Ovary (tissue), 9 donors: Measurements from ENCODE around the gene CRIM1. TPM values are rescaled to one million over a fixed set of nuclear protein-coding genes. Genes with fewer than 3 reads are reported as not detected.

Experiments
- DNase-seq, 5 donors: peaks; one replicate each; pipeline ENCODE4 v3.0.0-alpha.2; 2019 to 2020
- H3K27ac ChIP-seq, 2 donors: fragments of 200-600 bp; one replicate each; pipeline versions ENCODE4 v1.5.1 to v1.8.0; 2019 to 2022
- H3K27me3 ChIP-seq: fragments of 200-600 bp; one replicate; pipeline ENCODE4 v1.8.0; 2022
- H3K36me3 ChIP-seq: fragments of 200-600 bp; sonication (generic); one replicate; pipeline ENCODE4 v1.5.1; 2019
- H3K4me1 ChIP-seq: one replicate; pipeline ENCODE4 v1.8.1; 2013; ENCODE audit warnings: mild to moderate bottlenecking, moderate library complexity; ENCODE audit not compliant: insufficient read depth
- H3K4me3 ChIP-seq: fragments of 200-600 bp; sonication (generic); one replicate; pipeline ENCODE4 v1.5.1; 2017
- H3K9me3 ChIP-seq, 2 donors: fragments of 200-600 bp in 1 of 2; sonication (generic) in 1 of 2; one replicate each; pipeline versions ENCODE4 v1.5.1 to v1.8.1; 2013 to 2019; ENCODE audit warnings: mild to moderate bottlenecking in 1 of 2, moderate library complexity in 1 of 2
- EP300 ChIP-seq: sonication (generic); formaldehyde crosslinking; IDR thresholded peaks from one replicate; pipeline ENCODE4 v1.6.1; 2017; ENCODE audit warnings: antibody characterized with exemption
- POLR2A ChIP-seq: fragments of 450-650 bp; IDR thresholded peaks from one replicate; pipeline ENCODE4 v1.6.1; 2017; ENCODE audit warnings: antibody characterized with exemption, mild to moderate bottlenecking, moderate library complexity
- WGBS, 3 donors: extraction: QIAGEN DNeasy Blood & Tissue Kit in 1 of 3; methylation state at CpG; one replicate each; pipeline versions ENCODE4 v1.1.5 to v1.1.7; 2013 to 2017; 5-methylcytosine and 5-hydroxymethylcytosine counted together
- intact Hi-C, 4 donors: fragments of 100-400 bp; cut with DNase I; formaldehyde crosslinking; loops; one replicate each; pipeline versions ENCODE4 v1.11.0 to v1.15.1; 2022 to 2023
- polyA plus RNA-seq, 2 donors: library from polyadenylated mRNA; stranded (reverse); fragments of 200-250 nt in 1 of 2; fragments of 350-450 nt in 1 of 2; fragmentation: Illumina TruSeq in 1 of 2; extraction: RNeasy Lipid Tissue Mini Kit (QIAGEN cat#74804) in 1 of 2; gene quantifications; one replicate each; pipeline ENCODE4 v1.2.3, GENCODE V29; 2013 to 2014
- total RNA-seq, 7 donors: library from RNA; depleted of rRNA in 2 of 7; stranded (reverse); fragments of >200 nt in 2 of 7; fragmentation: NEBNext Ultra II Directional in 3 of 7; extraction: Animal tissue kit (Norgen Biotek cat#: 25700) in 3 of 7; gene quantifications; one replicate each; pipeline versions ENCODE4 v1.1.0 to v1.2.4, GENCODE V29; 2016 to 2023
- TF ChIP-seq, protein P1 (sequence below), 3 donors: fragments of 450-650 bp in 2 of 3; fragments of 200-600 bp in 1 of 3; IDR thresholded peaks; one replicate each; pipeline versions ENCODE4 v1.5.1 to v1.8.0; 2016 to 2022; ENCODE audit warnings: antibody characterized with exemption in 3 of 3, mild to moderate bottlenecking in 1 of 3
- donor health status: DM: no; HTN: no; CAD: no; lungs with moderate emphysema.
- donor health status: DM: no; HTN: no; CAD: no.
- donor health status: Bipolar disorder and iron deficiency.
- donor health status: DM: yes; HTN: yes; CAD: no.
- donor health status: DM: no; HTN: no; CAD: no.
- donor health status: DM: yes; HTN: yes; CAD: no.

CRIM1 gene
- total and polyA plus RNA-seq, 9 donors = 38.4 to 134 (median 65.0) TPM

- Histone ChIP-seq H3K36me3 (no peaks in the 10 kb centered on the region), H3K27ac (no peak overlapping the region), H3K4me1 (no peaks in the 10 kb centered on the region), H3K27me3 (no peaks in the 10 kb centered on the region), H3K9me3 (no peaks in the 10 kb centered on the region), H3K4me3 (no peak overlapping the region)
- TF ChIP-seq EP300 = no peak
- TF ChIP-seq, protein P1, sequence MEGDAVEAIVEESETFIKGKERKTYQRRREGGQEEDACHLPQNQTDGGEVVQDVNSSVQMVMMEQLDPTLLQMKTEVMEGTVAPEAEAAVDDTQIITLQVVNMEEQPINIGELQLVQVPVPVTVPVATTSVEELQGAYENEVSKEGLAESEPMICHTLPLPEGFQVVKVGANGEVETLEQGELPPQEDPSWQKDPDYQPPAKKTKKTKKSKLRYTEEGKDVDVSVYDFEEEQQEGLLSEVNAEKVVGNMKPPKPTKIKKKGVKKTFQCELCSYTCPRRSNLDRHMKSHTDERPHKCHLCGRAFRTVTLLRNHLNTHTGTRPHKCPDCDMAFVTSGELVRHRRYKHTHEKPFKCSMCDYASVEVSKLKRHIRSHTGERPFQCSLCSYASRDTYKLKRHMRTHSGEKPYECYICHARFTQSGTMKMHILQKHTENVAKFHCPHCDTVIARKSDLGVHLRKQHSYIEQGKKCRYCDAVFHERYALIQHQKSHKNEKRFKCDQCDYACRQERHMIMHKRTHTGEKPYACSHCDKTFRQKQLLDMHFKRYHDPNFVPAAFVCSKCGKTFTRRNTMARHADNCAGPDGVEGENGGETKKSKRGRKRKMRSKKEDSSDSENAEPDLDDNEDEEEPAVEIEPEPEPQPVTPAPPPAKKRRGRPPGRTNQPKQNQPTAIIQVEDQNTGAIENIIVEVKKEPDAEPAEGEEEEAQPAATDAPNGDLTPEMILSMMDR (IDR thresholded peaks at IDR 0.05) = no peak
- no peak for TF ChIP-seq POLR2A
- DNase-seq = no peak
- 95 to 98% (median 97%) methylated on average over 5 of the region's 5 CpGs for WGBS, 3 donors
- intact Hi-C loops = no loop called here
These were observed 194.4 kb downstream of the CRIM1 start for GRCh38 chr2:36550006-36550405.

DNA sequence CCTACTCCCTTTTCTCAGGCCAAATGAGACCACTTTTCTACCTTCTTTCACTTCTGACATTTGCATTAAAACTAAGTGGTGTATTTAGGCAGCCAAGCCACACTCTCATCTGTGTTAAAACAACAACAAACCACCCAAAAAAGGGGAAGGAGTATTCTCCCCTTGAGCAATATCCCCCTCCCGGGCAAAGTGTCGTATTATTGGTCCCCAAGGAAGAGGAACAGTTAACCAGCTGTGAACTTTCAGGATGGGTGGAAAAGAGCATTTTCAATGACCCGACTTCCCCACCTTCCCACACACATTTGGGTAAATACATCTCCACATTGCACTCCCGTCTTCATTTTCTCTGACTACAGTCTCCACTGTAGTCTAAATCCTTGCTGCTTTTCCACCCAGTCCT lies 198.1 kb downstream of the CRIM1 start:
- Histone ChIP-seq H3K4me3 (no peak overlapping the region), H3K9me3 (no peaks in the 10 kb centered on the region), H3K27me3 (no peaks in the 10 kb centered on the region), H3K4me1 (no peaks in the 10 kb centered on the region), H3K36me3 (no peaks in the 10 kb centered on the region), H3K27ac (no peak overlapping the region)
- DNase-seq = no peak
- no peak for TF ChIP-seq POLR2A
- TF ChIP-seq EP300 = no peak
- TF ChIP-seq, protein P1 (IDR thresholded peaks at IDR 0.05) = no peak
- intact Hi-C loops = no loop called here
- 52 to 60% (median 57%) methylated on average over 4 of the region's 4 CpGs for WGBS, 3 donors

DNA sequence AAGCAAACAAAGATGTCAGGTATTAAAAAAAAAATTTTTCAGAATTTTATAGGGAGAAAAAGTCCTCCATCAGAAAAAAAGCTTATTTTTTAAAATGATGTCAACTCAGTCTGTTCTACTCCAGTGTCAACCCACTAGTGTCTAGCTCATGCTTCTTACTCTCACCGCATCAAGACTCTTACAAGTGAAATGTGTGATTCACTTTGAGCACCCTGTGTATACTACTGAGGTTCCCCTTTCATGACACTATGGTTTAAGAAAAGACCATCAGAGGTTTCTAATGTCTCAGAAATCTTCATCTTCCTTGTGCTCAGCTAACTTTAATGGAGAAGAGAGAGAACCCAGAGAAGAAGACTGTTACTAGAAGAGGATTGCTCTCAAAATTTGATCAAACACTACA lies 199.0 kb downstream of the CRIM1 start:
- intact Hi-C loops = no loop called here
- Histone ChIP-seq H3K4me1 (no peaks in the 10 kb centered on the region), H3K9me3 (no peaks in the 10 kb centered on the region), H3K36me3 (no peaks in the 10 kb centered on the region), H3K27ac (no peak overlapping the region), H3K27me3 (no peaks in the 10 kb centered on the region), H3K4me3 (no peak overlapping the region)
- WGBS, 3 donors = 98 to 100% (median 100%) methylated on average over 1 of the region's 1 CpG
- DNase-seq = no peak
- no peak for TF ChIP-seq EP300

GRCh38 chr2:36555789-36556188 lies 200.2 kb downstream of the CRIM1 start:
- no peak overlapping the region for H3K27ac ChIP-seq
- no peaks in the 10 kb centered on the region for H3K36me3 ChIP-seq
- DNase-seq = no peak
- H3K4me3 ChIP-seq = no peak overlapping the region
- no peaks in the 10 kb centered on the region for H3K4me1 ChIP-seq
- WGBS, 3 donors = 94 to 96% (median 95%) methylated on average over 3 of the region's 3 CpGs
- intact Hi-C loops = no loop called here
- TF ChIP-seq, protein P1 (IDR thresholded peaks at IDR 0.05) = no peak
- TF ChIP-seq EP300 = no peak
- no peaks in the 10 kb centered on the region for H3K9me3 ChIP-seq
- no peaks in the 10 kb centered on the region for H3K27me3 ChIP-seq

GRCh38 chr2:36556842-36557241 lies 201.3 kb downstream of the CRIM1 start:
- H3K9me3 ChIP-seq = no peaks in the 10 kb centered on the region
- no peaks in the 10 kb centered on the region for H3K27me3 ChIP-seq
- no peaks in the 10 kb centered on the region for H3K36me3 ChIP-seq
- H3K27ac ChIP-seq = no peak overlapping the region
- intact Hi-C loops = no loop called here
- H3K4me3 ChIP-seq = no peak overlapping the region
- no peak for TF ChIP-seq POLR2A
- TF ChIP-seq EP300 = no peak
- TF ChIP-seq, protein P1 (IDR thresholded peaks at IDR 0.05) = no peak
- no peaks in the 10 kb centered on the region for H3K4me1 ChIP-seq
- DNase-seq = no peak
- 42 to 58% (median 55%) methylated on average over 1 of the region's 1 CpG for WGBS, 3 donors
